Transverse colon (tissue), 4 donors: ENCODE measurements around the gene SSBP2.

Source experiments
- CTCF ChIP-seq, 5 experiments: fragments of 200-600 bp in 3 of 5; fragments of 450-650 bp in 2 of 5; sonication (generic) in 3 of 5; IDR thresholded peaks; 1 replicate in 2 of 5; 2 replicates in 3 of 5; pipeline ENCODE4 v1.5.1; 2016 to 2017; ENCODE audit warnings: antibody characterized with exemption in 5 of 5, inconsistent platforms in 3 of 5, mild to moderate bottlenecking in 2 of 5, moderate library complexity in 1 of 5
- EP300 ChIP-seq: sonication (generic); formaldehyde crosslinking; IDR thresholded peaks from one replicate; pipeline ENCODE4 v1.6.1; 2017; ENCODE audit warnings: antibody characterized with exemption, low read depth
- POLR2A ChIP-seq: fragments of 450-650 bp; IDR thresholded peaks from one replicate; pipeline ENCODE4 v1.6.1; 2016; ENCODE audit warnings: antibody characterized with exemption, mild to moderate bottlenecking, moderate library complexity
- POLR2AphosphoS5 ChIP-seq, 3 donors: sonication (generic); formaldehyde crosslinking; IDR thresholded peaks; one replicate each; pipeline ENCODE4 v1.6.1; 2016; ENCODE audit warnings: antibody characterized with exemption in 3 of 3

DNA sequence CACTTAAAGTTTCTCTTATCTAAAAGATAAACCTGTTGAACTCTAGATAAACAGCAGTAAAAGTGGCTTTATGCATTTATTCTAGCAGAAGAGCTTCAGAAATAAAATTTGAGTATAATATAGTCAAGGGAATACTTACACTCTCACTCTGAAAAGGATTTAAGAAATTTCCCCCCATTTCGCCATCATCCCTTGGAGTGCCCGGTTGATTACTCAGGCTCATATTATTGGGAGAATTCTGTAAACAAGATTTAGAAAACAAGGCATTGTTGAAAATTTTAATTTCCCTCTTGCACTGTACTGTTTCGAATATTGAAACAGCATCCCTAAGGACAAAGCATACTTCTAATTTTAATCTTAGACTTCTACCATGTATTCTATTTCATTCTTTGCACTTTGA, 322.5 kb downstream of the SSBP2 start:
- TF ChIP-seq CTCF (IDR thresholded peaks at IDR 0.05) (no peak), EP300 (no peak), POLR2AphosphoS5 (IDR thresholded peaks at IDR 0.05) (no peak), POLR2A (no peak)
